K562 (cell line): ENCODE results near the gene CUX1. TPM values are rescaled to one million over a fixed set of nuclear protein-coding genes. Genes with fewer than 3 reads are reported as not detected.
A peak's percentile ranks its signal among the peaks of the same experiment; 100 is the strongest.

Experiments
- CHCHD3 ChIP-seq: fragments of 250-450 bp; sonication (Bioruptor Pico); IDR thresholded peaks from 2 replicates; pipeline ENCODE4 v2.1.2; 2022; ENCODE audit warnings: mild to moderate bottlenecking
- DACH1 ChIP-seq: fragments of 450-650 bp; IDR thresholded peaks from 2 replicates; pipeline ENCODE4 v1.6.1; 2018; ENCODE audit not compliant: partially characterized antibody
- GTF2A2 ChIP-seq: IDR thresholded peaks from 2 replicates; pipeline ENCODE4 v1.6.1; 2016; ENCODE audit warnings: mild to moderate bottlenecking, missing genetic modification characterization, missing compliant biosample characterization
- LCOR ChIP-seq: sonication (generic); formaldehyde crosslinking; IDR thresholded peaks from 2 replicates; pipeline ENCODE4 v1.8.0; 2022; ENCODE audit warnings: mild to moderate bottlenecking, missing genetic modification reagents
- TFAM ChIP-seq: fragments of 250-450 bp; sonication (Bioruptor Pico); conservative IDR thresholded peaks from 2 replicates; pipeline ENCODE4 v1.5.0; 2021; ENCODE audit warnings: mild to moderate bottlenecking, moderate library complexity
- ZNF717 ChIP-seq: fragments of 250-450 bp; sonication (Bioruptor Pico); IDR thresholded peaks from 2 replicates; pipeline ENCODE4 v1.5.0; 2021
- polyA plus RNA-seq, 8 experiments: library from polyadenylated mRNA; depleted of rRNA in 4 of 8; stranded (reverse) in 5 of 8; unstranded in 3 of 8; fragments of >200 nt; fragmentation: Nextera tagmentation in 2 of 8; fragmentation: Illumina TruSeq in 1 of 8; extraction: Ambion mirVana in 2 of 8; extraction: Trizol in 1 of 8; gene quantifications; 2 replicates each; pipeline versions ENCODE4 v1.2.1 to v1.2.3, GENCODE V29; 2011 to 2014; ENCODE audit warnings: inconsistent platforms in 1 of 8, missing spikeins in 1 of 8
- total RNA-seq, 7 experiments: library from RNA; depleted of rRNA in 6 of 7; stranded (reverse); fragments of >200 nt in 6 of 7; fragmentation: Illumina TruSeq in 2 of 7; extraction: Trizol in 2 of 7; gene quantifications; 2 replicates each; pipeline versions ENCODE4 v1.2.1 to v1.2.3, GENCODE V29; 2011 to 2021; ENCODE audit warnings: low replicate concordance in 1 of 7
- TF ChIP-seq, protein P1 (sequence below): fragments of 250-450 bp; sonication (Bioruptor Pico); IDR thresholded peaks from 2 replicates; pipeline ENCODE4 v1.5.0; 2021; ENCODE audit warnings: mild to moderate bottlenecking, borderline replicate concordance
- TF ChIP-seq, protein P2 (sequence below): fragments of 450-650 bp; formaldehyde crosslinking; IDR thresholded peaks from 2 replicates; pipeline ENCODE4 v1.4.0; 2020; ENCODE audit warnings: mild to moderate bottlenecking, moderate library complexity
- TF ChIP-seq, protein P3 (sequence below), 2 experiments: fragments of 200-800 bp in 1 of 2; sonication (Bioruptor generic) in 1 of 2; sonication (generic) in 1 of 2; formaldehyde crosslinking in 1 of 2; IDR thresholded peaks in 1 of 2; conservative IDR thresholded peaks in 1 of 2; 2 replicates each; pipeline versions ENCODE4 v1.5.0 to v1.6.1; 2016 to 2020; ENCODE audit warnings: missing compliant biosample characterization in 1 of 2, missing genetic modification characterization in 1 of 2, missing genetic modification reagents in 1 of 2
- TF ChIP-seq, protein P4 (sequence below), 2 experiments: fragments of 450-650 bp; formaldehyde crosslinking in 1 of 2; IDR thresholded peaks; 2 replicates each; pipeline versions ENCODE4 v1.4.0 to v1.6.1; 2014 to 2020; ENCODE audit warnings: mild to moderate bottlenecking in 2 of 2, borderline replicate concordance in 1 of 2, low read depth in 1 of 2

The CUX1 gene
- total and polyA plus RNA-seq, 9 of the 15 experiments (the other 6 are each of a cell fraction or from before 2014, with no cell fraction given): 3.6 to 55.3 (median 25.2) TPM

DNA sequence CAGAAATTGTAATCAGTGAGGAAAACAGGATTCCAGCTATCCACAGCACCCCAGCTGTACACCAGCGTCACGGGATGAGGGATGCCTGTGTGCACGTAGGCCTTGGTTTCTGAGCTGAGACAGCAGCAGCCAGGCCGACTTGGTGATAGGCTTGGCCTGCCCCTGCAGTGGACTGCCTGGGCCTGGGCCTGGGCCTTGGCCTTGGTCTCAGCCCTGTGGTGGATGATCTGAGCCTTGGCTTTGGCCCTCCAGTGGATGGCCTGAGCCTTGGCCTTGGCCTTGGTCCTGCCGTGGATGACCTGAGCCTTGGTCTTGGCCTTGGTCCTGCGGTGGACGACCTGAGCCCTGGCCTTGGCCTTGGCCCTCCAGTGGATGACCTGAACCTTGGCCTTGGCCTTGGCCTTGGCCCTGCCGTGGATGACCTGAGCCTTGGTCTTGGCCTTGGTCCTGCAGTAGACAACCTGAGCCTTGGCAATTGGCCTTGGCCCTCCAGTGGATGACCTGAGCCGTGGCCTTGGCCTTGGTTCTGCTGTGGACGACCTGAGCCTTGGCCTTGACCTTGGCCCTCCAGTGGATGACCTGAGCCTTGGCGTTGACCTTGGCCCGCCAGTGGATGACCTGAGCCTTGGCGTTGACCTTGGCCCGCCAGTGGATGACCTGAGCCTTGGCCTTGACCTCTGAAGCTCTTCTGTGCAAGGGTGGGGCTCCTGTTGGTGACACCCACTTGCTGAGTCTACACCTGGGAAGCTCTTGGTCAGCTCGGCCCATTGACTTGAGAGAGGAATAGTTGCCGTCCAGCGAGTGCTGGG, 93.8 kb downstream of the CUX1 start (continued):
- TF ChIP-seq, protein P1, sequence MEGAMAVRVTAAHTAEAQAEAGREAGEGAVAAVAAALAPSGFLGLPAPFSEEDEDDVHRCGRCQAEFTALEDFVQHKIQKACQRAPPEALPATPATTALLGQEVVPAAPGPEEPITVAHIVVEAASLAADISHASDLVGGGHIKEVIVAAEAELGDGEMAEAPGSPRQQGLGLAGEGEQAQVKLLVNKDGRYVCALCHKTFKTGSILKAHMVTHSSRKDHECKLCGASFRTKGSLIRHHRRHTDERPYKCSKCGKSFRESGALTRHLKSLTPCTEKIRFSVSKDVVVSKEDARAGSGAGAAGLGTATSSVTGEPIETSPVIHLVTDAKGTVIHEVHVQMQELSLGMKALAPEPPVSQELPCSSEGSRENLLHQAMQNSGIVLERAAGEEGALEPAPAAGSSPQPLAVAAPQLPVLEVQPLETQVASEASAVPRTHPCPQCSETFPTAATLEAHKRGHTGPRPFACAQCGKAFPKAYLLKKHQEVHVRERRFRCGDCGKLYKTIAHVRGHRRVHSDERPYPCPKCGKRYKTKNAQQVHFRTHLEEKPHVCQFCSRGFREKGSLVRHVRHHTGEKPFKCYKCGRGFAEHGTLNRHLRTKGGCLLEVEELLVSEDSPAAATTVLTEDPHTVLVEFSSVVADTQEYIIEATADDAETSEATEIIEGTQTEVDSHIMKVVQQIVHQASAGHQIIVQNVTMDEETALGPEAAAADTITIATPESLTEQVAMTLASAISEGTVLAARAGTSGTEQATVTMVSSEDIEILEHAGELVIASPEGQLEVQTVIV (CRISPR knock-in tag): no peak
- no peak for TF ChIP-seq DACH1
- no peak for TF ChIP-seq CHCHD3 (CRISPR knock-in tag)
- TF ChIP-seq GTF2A2 (tag): no peak
- no peak for TF ChIP-seq LCOR (CRISPR knock-in tag)
- TF ChIP-seq, protein P2, sequence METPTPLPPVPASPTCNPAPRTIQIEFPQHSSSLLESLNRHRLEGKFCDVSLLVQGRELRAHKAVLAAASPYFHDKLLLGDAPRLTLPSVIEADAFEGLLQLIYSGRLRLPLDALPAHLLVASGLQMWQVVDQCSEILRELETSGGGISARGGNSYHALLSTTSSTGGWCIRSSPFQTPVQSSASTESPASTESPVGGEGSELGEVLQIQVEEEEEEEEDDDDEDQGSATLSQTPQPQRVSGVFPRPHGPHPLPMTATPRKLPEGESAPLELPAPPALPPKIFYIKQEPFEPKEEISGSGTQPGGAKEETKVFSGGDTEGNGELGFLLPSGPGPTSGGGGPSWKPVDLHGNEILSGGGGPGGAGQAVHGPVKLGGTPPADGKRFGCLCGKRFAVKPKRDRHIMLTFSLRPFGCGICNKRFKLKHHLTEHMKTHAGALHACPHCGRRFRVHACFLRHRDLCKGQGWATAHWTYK (CRISPR knock-in tag): no peak
- TF ChIP-seq ZNF717 (CRISPR knock-in tag): no peak
- TF ChIP-seq, protein P3, sequence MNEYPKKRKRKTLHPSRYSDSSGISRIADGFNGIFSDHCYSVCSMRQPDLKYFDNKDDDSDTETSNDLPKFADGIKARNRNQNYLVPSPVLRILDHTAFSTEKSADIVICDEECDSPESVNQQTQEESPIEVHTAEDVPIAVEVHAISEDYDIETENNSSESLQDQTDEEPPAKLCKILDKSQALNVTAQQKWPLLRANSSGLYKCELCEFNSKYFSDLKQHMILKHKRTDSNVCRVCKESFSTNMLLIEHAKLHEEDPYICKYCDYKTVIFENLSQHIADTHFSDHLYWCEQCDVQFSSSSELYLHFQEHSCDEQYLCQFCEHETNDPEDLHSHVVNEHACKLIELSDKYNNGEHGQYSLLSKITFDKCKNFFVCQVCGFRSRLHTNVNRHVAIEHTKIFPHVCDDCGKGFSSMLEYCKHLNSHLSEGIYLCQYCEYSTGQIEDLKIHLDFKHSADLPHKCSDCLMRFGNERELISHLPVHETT (CRISPR knock-in tag; conservative IDR thresholded peaks at IDR 0.05 in 1 of 2, IDR thresholded peaks at IDR 0.05 in 1 of 2): 0 out of 4 replicates have a peak, but pooled peaks of 1 of the 2 experiments have one; percentile 13
- TF ChIP-seq, protein P4, sequence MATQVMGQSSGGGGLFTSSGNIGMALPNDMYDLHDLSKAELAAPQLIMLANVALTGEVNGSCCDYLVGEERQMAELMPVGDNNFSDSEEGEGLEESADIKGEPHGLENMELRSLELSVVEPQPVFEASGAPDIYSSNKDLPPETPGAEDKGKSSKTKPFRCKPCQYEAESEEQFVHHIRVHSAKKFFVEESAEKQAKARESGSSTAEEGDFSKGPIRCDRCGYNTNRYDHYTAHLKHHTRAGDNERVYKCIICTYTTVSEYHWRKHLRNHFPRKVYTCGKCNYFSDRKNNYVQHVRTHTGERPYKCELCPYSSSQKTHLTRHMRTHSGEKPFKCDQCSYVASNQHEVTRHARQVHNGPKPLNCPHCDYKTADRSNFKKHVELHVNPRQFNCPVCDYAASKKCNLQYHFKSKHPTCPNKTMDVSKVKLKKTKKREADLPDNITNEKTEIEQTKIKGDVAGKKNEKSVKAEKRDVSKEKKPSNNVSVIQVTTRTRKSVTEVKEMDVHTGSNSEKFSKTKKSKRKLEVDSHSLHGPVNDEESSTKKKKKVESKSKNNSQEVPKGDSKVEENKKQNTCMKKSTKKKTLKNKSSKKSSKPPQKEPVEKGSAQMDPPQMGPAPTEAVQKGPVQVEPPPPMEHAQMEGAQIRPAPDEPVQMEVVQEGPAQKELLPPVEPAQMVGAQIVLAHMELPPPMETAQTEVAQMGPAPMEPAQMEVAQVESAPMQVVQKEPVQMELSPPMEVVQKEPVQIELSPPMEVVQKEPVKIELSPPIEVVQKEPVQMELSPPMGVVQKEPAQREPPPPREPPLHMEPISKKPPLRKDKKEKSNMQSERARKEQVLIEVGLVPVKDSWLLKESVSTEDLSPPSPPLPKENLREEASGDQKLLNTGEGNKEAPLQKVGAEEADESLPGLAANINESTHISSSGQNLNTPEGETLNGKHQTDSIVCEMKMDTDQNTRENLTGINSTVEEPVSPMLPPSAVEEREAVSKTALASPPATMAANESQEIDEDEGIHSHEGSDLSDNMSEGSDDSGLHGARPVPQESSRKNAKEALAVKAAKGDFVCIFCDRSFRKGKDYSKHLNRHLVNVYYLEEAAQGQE (IDR thresholded peaks at IDR 0.05; ENCODE audit: borderline replicate concordance): peak; percentile 69
- TF ChIP-seq, protein P4 (CRISPR knock-in tag; IDR thresholded peaks at IDR 0.05; ENCODE audit: low read depth): no peak
- TF ChIP-seq TFAM (CRISPR knock-in tag): no peak
